Epithelial cell of proximal tubule (primary cell): Measurements from ENCODE around the gene SAP25. TPM values are rescaled to one million over a fixed set of nuclear protein-coding genes. Genes with fewer than 3 reads are reported as not detected.

ENCODE experiments used
- DNase-seq: peaks from one replicate; pipeline ENCODE4 v3.0.0-alpha.2; 2011; ENCODE audit warnings: low read depth
- H3K4me3 ChIP-seq: 2 replicates; pipeline ENCODE4 v1.5.1; 2011; ENCODE audit warnings: low read depth, mild to moderate bottlenecking, low read length
- CTCF ChIP-seq: conservative IDR thresholded peaks from 2 replicates; pipeline ENCODE4 v1.5.1; 2012; ENCODE audit warnings: low read depth, mild to moderate bottlenecking, low read length
- total RNA-seq: library from RNA; depleted of rRNA; stranded (reverse); fragments of >200 nt; gene quantifications from 2 replicates; pipeline ENCODE4 v1.2.3, GENCODE V29; 2015

The SAP25 gene
- total RNA-seq, 1 donor from 2014 or later, result 1.7 TPM

GRCh38 chr7:100580466-100581283, 7.0 kb upstream of the SAP25 start:
- TF ChIP-seq CTCF, result no peak
- no peak overlapping the region for H3K4me3 ChIP-seq
- DNase-seq, result no peak

- no peak for TF ChIP-seq CTCF
- H3K4me3 ChIP-seq, result no peak overlapping the region
- no peak for DNase-seq
Observed at GRCh38 chr7:100578246-100579183, 4.8 kb upstream of the SAP25 start.

- H3K4me3 ChIP-seq, result no peak overlapping the region
- no peak for TF ChIP-seq CTCF
- no peak for DNase-seq
Observed at GRCh38 chr7:100577507-100577906, 3.8 kb upstream of the SAP25 start.

GRCh38 chr7:100577103-100577502, 3.4 kb upstream of the SAP25 start:
- TF ChIP-seq CTCF, result no peak
- no peak for DNase-seq
- no peak overlapping the region for H3K4me3 ChIP-seq

GRCh38 chr7:100576384-100576993, 2.8 kb upstream of the SAP25 start:
- H3K4me3 ChIP-seq, result no peak overlapping the region
- no peak for DNase-seq
- TF ChIP-seq CTCF, result no peak

GRCh38 chr7:100575746-100576383, 2.2 kb upstream of the SAP25 start:
- no peak for TF ChIP-seq CTCF
- H3K4me3 ChIP-seq, result no peak overlapping the region
- DNase-seq, result no peak
